ENCODE data around the gene GAL3ST2.

The GAL3ST2 gene

GRCh38 chr2:241820625-241821384, 44.2 kb downstream of the GAL3ST2 start:
- peak; percentile 54 for DNase-seq

- peak; percentile 60 for DNase-seq
These were observed 45.0 kb downstream of the GAL3ST2 start for GRCh38 chr2:241821460-241822263.

GRCh38 chr2:241822264-241822623, 45.6 kb downstream of the GAL3ST2 start:
- DNase-seq, result no peak

GRCh38 chr2:241823531-241824437, 47.2 kb downstream of the GAL3ST2 start:
- peak; percentile 50 for DNase-seq

DNA sequence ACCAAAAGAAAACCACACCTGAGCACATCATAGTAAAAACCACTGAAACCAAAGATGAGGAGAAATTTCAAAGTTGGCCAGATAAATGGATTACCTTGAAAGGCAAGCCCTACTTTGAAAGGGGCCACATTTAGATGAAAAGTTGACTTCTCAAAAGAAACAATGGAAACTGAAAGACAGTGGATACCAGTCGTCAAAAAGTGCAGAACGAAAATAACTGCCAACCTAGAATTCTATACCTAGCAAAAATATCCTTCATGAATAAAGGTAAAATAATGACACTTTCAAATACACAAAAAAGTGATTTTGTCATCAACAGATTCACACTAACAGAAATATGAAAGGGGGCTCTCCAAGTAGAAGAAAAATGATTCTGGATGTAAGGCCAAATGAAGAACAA, 50.8 kb downstream of the GAL3ST2 start:
- no peak for DNase-seq

GRCh38 chr2:241833101-241833663, 56.6 kb downstream of the GAL3ST2 start:
- no peak for DNase-seq

DNA sequence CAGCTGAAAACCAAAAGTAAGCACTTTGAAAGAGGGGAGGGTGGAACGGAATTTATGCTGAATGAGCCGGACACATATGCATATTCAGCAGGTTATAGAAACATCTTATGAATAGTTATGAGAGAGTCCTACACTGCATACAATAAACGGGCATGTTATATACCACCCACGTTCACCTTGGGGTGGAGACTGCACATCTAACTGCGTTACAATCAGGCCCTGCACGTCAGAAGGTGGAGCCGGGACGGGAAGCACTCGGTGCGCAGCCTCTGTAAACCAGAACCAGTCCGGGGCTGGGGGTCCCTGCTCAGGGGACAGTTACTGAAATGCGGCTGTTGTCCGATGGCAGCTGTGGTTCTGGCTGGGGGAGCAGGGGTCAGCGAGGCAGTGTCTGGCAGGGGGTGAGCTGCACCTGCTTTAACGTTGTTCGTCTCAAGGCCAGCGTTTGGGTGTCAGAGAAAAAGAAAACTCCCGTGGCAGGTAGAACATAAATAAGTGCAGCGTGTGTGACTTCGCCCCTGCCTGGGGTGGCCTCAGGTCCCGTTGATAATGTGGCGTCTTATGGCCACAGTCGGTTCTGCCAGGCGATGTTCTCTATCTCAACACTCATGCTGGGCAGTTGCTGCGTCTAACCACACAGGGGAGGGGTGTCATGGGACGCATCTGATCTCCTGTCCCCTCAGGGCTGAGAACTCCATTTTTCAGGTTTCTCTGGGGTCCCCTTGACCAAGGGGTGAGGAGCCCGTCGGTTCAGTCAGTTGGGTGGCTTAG, 57.3 kb downstream of the GAL3ST2 start:
- peak; percentile 43 for DNase-seq

DNA sequence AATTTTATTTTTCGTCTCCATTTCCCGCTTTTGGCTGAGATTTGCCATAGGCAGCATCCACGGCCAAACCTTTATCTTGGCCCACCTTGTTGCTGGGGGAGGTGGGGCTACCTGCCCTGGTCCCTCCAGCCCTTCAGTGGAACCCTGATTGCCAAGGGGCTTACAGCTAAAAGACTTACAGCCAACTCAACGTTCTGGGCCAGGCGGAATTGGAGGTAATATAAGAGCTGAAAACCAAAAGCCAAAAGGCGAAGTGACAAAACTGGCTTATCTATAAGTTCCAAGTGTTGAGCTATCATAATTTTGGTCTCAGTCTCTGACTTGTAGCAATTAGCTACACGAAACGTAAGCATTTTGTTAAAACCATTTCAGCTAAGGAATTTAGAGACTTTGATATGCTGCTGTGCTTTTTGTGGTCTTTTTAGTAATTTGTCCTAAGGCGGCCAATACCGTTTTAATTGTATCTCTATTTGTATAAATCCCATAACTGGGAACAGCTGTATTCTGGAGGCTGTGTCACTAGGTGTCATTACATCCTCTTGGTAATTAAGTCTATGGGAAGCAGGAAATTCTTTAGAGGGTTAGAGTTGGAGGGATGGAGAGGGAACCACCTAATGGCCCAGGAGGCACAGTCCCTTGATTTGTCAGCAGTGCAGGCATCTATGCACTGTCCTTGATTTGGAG, 58.0 kb downstream of the GAL3ST2 start:
- DNase-seq, result peak; percentile 44

DNA sequence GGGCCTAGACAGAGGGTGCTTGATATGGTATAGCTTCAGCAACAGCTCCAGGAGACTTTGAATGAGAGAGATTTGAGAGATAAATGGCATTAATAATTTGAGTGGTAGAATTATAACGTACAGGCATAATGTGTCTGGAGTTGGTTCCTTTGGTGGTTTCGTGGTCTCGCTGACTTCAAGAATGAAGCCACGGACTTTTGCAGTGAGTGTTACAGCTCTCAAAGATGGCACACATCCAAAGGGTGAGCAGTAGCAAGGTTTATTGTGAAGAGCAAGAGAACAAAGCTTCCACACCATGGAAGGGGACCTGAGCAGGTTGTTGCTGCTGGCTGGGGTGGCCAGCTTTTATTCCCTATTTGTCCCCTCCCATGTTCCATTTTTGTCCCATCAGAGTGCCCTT, 59.0 kb downstream of the GAL3ST2 start:
- DNase-seq, result peak; percentile 38

DNA sequence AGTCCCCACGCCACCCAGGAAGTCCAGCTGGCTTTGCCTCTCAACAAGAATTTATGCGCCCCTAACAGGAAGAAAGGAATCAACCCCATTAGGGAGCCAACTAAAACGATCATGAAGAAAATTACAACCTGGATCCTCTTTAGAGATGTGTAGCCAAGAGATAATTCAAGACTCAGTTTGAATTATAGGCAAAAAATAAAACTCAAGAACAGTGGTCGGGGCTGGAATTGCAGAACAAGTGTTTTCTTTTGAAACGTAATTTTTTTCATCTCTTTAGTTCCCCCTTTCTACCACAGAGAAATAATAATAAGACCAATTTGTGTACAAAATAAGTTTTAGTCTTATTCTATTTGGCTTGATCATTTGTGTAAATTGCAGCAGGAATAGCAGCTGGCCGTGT, 59.7 kb downstream of the GAL3ST2 start:
- no peak for DNase-seq

- peak; percentile 32 for DNase-seq
These were observed 60.8 kb downstream of the GAL3ST2 start for GRCh38 chr2:241837197-241837965.

- DNase-seq, result peak; percentile 52
These were observed 64.8 kb downstream of the GAL3ST2 start for GRCh38 chr2:241841181-241842066.

GRCh38 chr2:241842067-241842415, 65.4 kb downstream of the GAL3ST2 start:
- DNase-seq, result no peak

GRCh38 chr2:241842620-241843211, 66.1 kb downstream of the GAL3ST2 start:
- DNase-seq, result peak; percentile 84

GRCh38 chr2:241843321-241844065, 66.9 kb downstream of the GAL3ST2 start:
- DNase-seq, result peak; percentile 70

DNA sequence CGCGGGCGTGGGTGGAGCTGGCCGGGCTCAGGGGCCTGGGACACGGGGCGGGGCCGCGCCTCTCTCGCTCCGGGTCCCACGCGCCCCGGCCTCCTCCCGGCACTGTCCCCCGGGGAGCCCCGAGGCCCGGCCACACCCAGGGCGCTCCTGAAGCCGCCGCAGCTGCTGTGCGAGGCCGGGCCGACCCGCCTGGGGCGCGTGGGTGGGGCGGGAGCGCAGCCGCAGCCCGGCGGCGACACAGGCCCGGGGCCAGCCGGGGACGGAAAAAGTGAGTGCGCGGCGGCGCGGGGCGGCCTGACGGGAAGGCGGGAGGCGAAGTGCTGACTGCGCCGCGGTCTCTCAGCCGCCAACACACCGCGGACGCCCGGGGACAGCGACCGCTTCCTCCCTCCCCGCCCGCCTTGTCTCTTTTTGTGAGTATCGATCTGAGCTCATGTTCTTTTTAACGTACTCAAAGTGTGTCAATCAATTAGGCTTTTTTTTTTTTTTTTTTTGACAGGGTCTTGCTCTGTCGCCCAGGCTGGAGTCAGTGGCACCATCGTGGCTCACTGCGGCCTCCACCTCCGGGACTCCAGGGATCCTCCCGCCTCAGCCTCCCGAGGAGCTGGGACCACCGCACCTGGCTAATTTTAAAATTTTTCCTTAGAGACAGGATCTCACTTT, 67.6 kb downstream of the GAL3ST2 start:
- DNase-seq, result peak; percentile 93

GRCh38 chr2:241844831-241845578, 68.4 kb downstream of the GAL3ST2 start:
- peak; percentile 59 for DNase-seq
